Right lobe of liver (tissue), 6 donors: Measurements from ENCODE around the gene TCF4. TPM values are rescaled to one million over a fixed set of nuclear protein-coding genes. Genes with fewer than 3 reads are reported as not detected.
A peak's percentile ranks its signal among the peaks of the same experiment; 100 is the strongest.

Experiments used
- ATAC-seq, 4 donors: fragments of 200-7000 bp; cut with Tn5 transposase; one replicate each; pipeline ENCODE4 v1.9.1; 2020; ENCODE audit warnings: mild to moderate bottlenecking in 4 of 4, moderate library complexity in 4 of 4
- DNase-seq, 3 donors: peaks; one replicate each; pipeline ENCODE4 v3.0.0-alpha.2; 2020
- H3K27ac ChIP-seq, 3 donors: fragments of 200-600 bp; one replicate each; pipeline ENCODE4 v1.8.0; 2022
- H3K27me3 ChIP-seq, 2 donors: fragments of 200-600 bp; one replicate each; pipeline ENCODE4 v1.8.0; 2022
- H3K36me3 ChIP-seq, 4 donors: fragments of 200-600 bp; sonication (generic) in 1 of 4; one replicate each; pipeline versions ENCODE4 v1.5.1 to v1.8.0; 2017 to 2022; ENCODE audit warnings: control low read depth in 1 of 4
- H3K4me1 ChIP-seq, 4 donors: fragments of 200-600 bp; sonication (generic) in 1 of 4; one replicate each; pipeline versions ENCODE4 v1.5.1 to v1.8.0; 2017 to 2022; ENCODE audit warnings: control low read depth in 1 of 4
- H3K4me3 ChIP-seq, 3 donors: fragments of 200-600 bp; one replicate each; pipeline ENCODE4 v1.8.0; 2022
- H3K9me3 ChIP-seq, 4 donors: fragments of 200-600 bp; sonication (generic) in 1 of 4; one replicate each; pipeline versions ENCODE4 v1.5.1 to v1.8.0; 2017 to 2022; ENCODE audit warnings: control low read depth in 1 of 4
- CTCF ChIP-seq, 4 donors: fragments of 200-600 bp in 3 of 4; fragments of 450-650 bp in 1 of 4; IDR thresholded peaks; one replicate each; pipeline versions ENCODE4 v1.5.1 to v1.8.0; 2016 to 2022; ENCODE audit warnings: antibody characterized with exemption in 4 of 4, mild to moderate bottlenecking in 2 of 4
- POLR2A ChIP-seq: fragments of 450-650 bp; IDR thresholded peaks from one replicate; pipeline ENCODE4 v1.6.1; 2017; ENCODE audit warnings: antibody characterized with exemption, mild to moderate bottlenecking
- WGBS: methylation state at CpG from one replicate; pipeline ENCODE4 v1.1.6; 2018; ENCODE audit warnings: low coverage, low lambda C conversion rate; ENCODE audit not compliant: insufficient coverage; ENCODE audit errors: missing lambda C conversion rate; 5-methylcytosine and 5-hydroxymethylcytosine counted together
- intact Hi-C, 2 donors: fragments of 100-400 bp; cut with DNase I; formaldehyde crosslinking; loops; one replicate each; pipeline versions ENCODE4 v1.11.2 to v1.14.1; 2022
- total RNA-seq, 6 experiments: library from RNA; depleted of rRNA in 2 of 6; stranded (reverse); fragments of >200 nt in 2 of 6; fragmentation: NEBNext Ultra II Directional in 3 of 6; extraction: Animal tissue kit (Norgen Biotek cat#: 25700) in 3 of 6; gene quantifications; one replicate each; pipeline versions ENCODE4 v1.1.0 to v1.2.4, GENCODE V29; 2016 to 2023
- donor health status: DM: no; HTN: yes; CAD: no.
- donor health status: DM: no; HTN: no; CAD: no.
- donor health status: DM: no; HTN: no; CAD: no.
- donor health status: DM: no; HTN: yes; CAD: no.
- donor health status: DM: no; HTN: yes; CAD: no.

TCF4 gene
- total RNA-seq, 6 experiments from 2014 or later: 8.1 to 19.5 (median 10.4) TPM

- intact Hi-C loops: no loop called here
- Histone ChIP-seq H3K27ac (peak overlapping the region; percentile 17 to 69 (median 24)), H3K4me1 (no peaks in the 10 kb centered on the region), H3K36me3 (no peaks in the 10 kb centered on the region), H3K9me3 (no peaks in the 10 kb centered on the region), H3K4me3 (no peak overlapping the region), H3K27me3 (no peaks in the 10 kb centered on the region)
- TF ChIP-seq POLR2A (no peak), CTCF (IDR thresholded peaks at IDR 0.05) (no peak)
- ATAC-seq: peak; percentile 60 to 88 (median 69)
- no peak for DNase-seq
- 40% methylated on average over 8 of the region's 8 CpGs for WGBS
Measured at GRCh38 chr18:55387139-55387984, 200.6 kb downstream of the TCF4 start.

GRCh38 chr18:55386545-55386944 lies 201.4 kb downstream of the TCF4 start:
- Histone ChIP-seq H3K27me3 (no peaks in the 10 kb centered on the region), H3K9me3 (no peaks in the 10 kb centered on the region), H3K4me3 (no peak overlapping the region), H3K4me1 (no peaks in the 10 kb centered on the region), H3K36me3 (no peaks in the 10 kb centered on the region), H3K27ac (peak overlapping the region in 1 of 3 donors; percentile 69)
- TF ChIP-seq POLR2A (no peak), CTCF (IDR thresholded peaks at IDR 0.05) (no peak)
- DNase-seq (no peak), ATAC-seq (no peak)
- WGBS: 57% methylated on average over 1 of the region's 1 CpG
- intact Hi-C loops: no loop called here

- Histone ChIP-seq H3K27ac (no peak overlapping the region), H3K4me1 (no peaks in the 10 kb centered on the region), H3K4me3 (no peak overlapping the region), H3K36me3 (no peaks in the 10 kb centered on the region), H3K27me3 (no peaks in the 10 kb centered on the region), H3K9me3 (no peaks in the 10 kb centered on the region)
- intact Hi-C loops: no loop called here
- DNase-seq (no peak), ATAC-seq (no peak)
- TF ChIP-seq POLR2A: no peak
- no peak for TF ChIP-seq CTCF (IDR thresholded peaks at IDR 0.05)
- WGBS: 63% methylated on average over 1 of the region's 4 CpGs
Measured at GRCh38 chr18:55385770-55386169, 202.2 kb downstream of the TCF4 start.

- TF ChIP-seq POLR2A: no peak
- peak in 2 of 4 donors; percentile 21 to 34 for TF ChIP-seq CTCF (IDR thresholded peaks at IDR 0.05)
- no peak overlapping the region for H3K4me3 ChIP-seq
- H3K27me3 ChIP-seq: no peaks in the 10 kb centered on the region
- no peak for DNase-seq
- WGBS: 38% methylated on average over 4 of the region's 4 CpGs
- H3K36me3 ChIP-seq: no peaks in the 10 kb centered on the region
- H3K9me3 ChIP-seq: no peaks in the 10 kb centered on the region
- no peaks in the 10 kb centered on the region for H3K4me1 ChIP-seq
- ATAC-seq: no peak
- intact Hi-C loops: no loop called here
- no peak overlapping the region for H3K27ac ChIP-seq
Measured at GRCh38 chr18:55384551-55385275, 203.3 kb downstream of the TCF4 start.
